Calu3 (cell line): Measurements from ENCODE around the gene MAPK8IP3. TPM values are rescaled to one million over a fixed set of nuclear protein-coding genes. Genes with fewer than 3 reads are reported as not detected.

Experiments used
- BruUV-seq: library from RNA; stranded (reverse); fragments of 400-500 nt; replicated peaks from 2 replicates; lab custom pipeline; 2021; lab: Mats Ljungman, UMichigan
- CTCF ChIA-PET: fragments of 300-600 bp; sonication (Branson Sonifier 250); formaldehyde crosslinking; loops from one replicate; lab custom pipeline; 2022; ENCODE audit warnings: antibody characterized with exemption; lab: Charles Lee
- DNase-seq: peaks from one replicate; pipeline ENCODE4 v3.0.0; 2022
- H3K27ac Mint-ChIP-seq: one replicate; pipeline ENCODE4 v1.8.0; 2022; ENCODE audit warnings: mixed read lengths; ENCODE audit not compliant: unreplicated experiment
- H3K27me3 Mint-ChIP-seq: one replicate; pipeline ENCODE4 v1.8.0; 2022; ENCODE audit warnings: mixed read lengths; ENCODE audit not compliant: unreplicated experiment
- H3K36me3 Mint-ChIP-seq: one replicate; pipeline ENCODE4 v1.8.0; 2022; ENCODE audit warnings: mild to moderate bottlenecking, moderate library complexity, mixed read lengths; ENCODE audit not compliant: insufficient read depth, unreplicated experiment
- H3K4me1 Mint-ChIP-seq: one replicate; pipeline ENCODE4 v1.8.0; 2022; ENCODE audit warnings: mild to moderate bottlenecking, low read depth, mixed read lengths; ENCODE audit not compliant: unreplicated experiment
- H3K4me3 Mint-ChIP-seq: one replicate; pipeline ENCODE4 v1.8.0; 2022; ENCODE audit warnings: mild to moderate bottlenecking, low read depth, moderate library complexity, mixed read lengths; ENCODE audit not compliant: unreplicated experiment
- H3K9me3 Mint-ChIP-seq: one replicate; pipeline ENCODE4 v1.8.0; 2022; ENCODE audit warnings: low read depth, mixed read lengths; ENCODE audit not compliant: unreplicated experiment
- intact Hi-C: fragments of 100-400 bp; cut with micrococcal nuclease; formaldehyde crosslinking; loops from one replicate; pipeline ENCODE4 v1.10.0; 2022; ENCODE audit not compliant: unreplicated experiment
- total RNA-seq: library from RNA; stranded (reverse); gene quantifications from 2 replicates; pipeline ENCODE4 v1.2.3, GENCODE V29; 2022
- TF ChIP-seq, protein P1 (sequence below): fragments of 200-600 bp; IDR thresholded peaks from one replicate; pipeline ENCODE4 v1.8.0; 2022; ENCODE audit warnings: antibody characterized with exemption; ENCODE audit not compliant: unreplicated experiment

Gene MAPK8IP3
- total RNA-seq, 1 experiment from 2014 or later, result 110 TPM

DNA sequence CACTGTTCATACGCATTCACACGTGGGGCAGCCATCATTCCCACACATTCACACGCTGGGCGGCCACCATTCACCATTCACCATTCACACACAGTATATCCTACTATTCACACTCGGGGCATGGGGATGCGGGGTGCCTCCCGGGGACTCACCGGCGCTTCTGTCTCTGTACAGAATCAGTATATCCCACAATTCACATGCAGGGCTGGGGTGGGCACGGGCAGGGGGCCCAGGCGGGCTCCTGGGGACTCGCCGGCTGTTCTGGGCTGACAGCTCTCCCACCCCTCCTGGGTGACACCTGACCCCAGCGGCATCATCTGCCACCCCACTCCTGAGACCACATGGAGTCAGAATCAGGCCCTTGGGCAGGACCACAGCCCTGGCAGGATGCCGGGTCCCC is 55.8 kb downstream of the MAPK8IP3 start:
- Mint-ChIP-seq H3K27ac (no peak overlapping the region), H3K36me3 (peaks cover 52% of the 10 kb centered on the region), H3K4me1 (no peaks in the 10 kb centered on the region), H3K9me3 (no peaks in the 10 kb centered on the region), H3K27me3 (no peaks in the 10 kb centered on the region), H3K4me3 (no peak overlapping the region)
- BruUV-seq, result no TSS peak
- CTCF ChIA-PET, result no interaction called here
- DNase-seq, result no peak
- TF ChIP-seq, protein P1, sequence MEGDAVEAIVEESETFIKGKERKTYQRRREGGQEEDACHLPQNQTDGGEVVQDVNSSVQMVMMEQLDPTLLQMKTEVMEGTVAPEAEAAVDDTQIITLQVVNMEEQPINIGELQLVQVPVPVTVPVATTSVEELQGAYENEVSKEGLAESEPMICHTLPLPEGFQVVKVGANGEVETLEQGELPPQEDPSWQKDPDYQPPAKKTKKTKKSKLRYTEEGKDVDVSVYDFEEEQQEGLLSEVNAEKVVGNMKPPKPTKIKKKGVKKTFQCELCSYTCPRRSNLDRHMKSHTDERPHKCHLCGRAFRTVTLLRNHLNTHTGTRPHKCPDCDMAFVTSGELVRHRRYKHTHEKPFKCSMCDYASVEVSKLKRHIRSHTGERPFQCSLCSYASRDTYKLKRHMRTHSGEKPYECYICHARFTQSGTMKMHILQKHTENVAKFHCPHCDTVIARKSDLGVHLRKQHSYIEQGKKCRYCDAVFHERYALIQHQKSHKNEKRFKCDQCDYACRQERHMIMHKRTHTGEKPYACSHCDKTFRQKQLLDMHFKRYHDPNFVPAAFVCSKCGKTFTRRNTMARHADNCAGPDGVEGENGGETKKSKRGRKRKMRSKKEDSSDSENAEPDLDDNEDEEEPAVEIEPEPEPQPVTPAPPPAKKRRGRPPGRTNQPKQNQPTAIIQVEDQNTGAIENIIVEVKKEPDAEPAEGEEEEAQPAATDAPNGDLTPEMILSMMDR, result no peak
- intact Hi-C loops, result no loop called here

DNA sequence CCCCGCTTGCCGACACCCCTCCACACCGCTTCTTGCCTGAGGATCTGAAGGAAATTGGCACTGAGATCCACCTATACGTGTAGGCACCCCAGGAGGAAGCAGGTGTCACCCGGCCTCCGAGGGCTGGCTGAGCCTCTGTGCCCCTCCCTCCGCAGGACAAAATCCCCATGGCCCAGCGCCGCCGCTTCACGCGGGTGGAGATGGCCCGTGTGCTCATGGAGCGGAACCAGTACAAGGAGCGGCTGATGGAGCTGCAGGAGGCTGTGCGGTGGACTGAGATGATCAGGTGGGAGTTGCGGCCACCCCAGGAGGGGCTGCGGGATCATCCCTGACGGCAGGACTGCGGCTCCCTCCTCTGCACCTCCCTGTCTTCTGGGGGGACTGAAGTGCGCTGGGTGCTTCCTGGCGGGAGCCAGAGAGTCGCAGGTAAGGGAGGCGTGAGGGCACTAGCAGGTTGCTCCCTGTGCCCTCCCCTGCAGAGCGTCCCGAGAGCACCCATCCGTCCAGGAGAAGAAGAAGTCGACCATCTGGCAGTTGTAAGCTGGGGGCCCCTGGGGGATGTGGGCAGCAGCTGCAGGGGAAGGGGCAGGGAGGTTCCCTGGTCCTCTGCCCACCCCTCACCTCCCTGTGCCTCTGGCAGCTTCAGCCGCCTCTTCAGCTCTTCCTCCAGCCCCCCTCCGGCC is 56.3 kb downstream of the MAPK8IP3 start:
- TF ChIP-seq, protein P1, result no peak
- H3K9me3 Mint-ChIP-seq, result no peaks in the 10 kb centered on the region
- no peak overlapping the region for H3K27ac Mint-ChIP-seq
- intact Hi-C loops, result no loop called here
- BruUV-seq, result no TSS peak
- no peaks in the 10 kb centered on the region for H3K4me1 Mint-ChIP-seq
- H3K36me3 Mint-ChIP-seq, result peaks cover 51% of the 10 kb centered on the region
- CTCF ChIA-PET, result no interaction called here
- no peaks in the 10 kb centered on the region for H3K27me3 Mint-ChIP-seq
- DNase-seq, result no peak
- H3K4me3 Mint-ChIP-seq, result no peak overlapping the region

DNA sequence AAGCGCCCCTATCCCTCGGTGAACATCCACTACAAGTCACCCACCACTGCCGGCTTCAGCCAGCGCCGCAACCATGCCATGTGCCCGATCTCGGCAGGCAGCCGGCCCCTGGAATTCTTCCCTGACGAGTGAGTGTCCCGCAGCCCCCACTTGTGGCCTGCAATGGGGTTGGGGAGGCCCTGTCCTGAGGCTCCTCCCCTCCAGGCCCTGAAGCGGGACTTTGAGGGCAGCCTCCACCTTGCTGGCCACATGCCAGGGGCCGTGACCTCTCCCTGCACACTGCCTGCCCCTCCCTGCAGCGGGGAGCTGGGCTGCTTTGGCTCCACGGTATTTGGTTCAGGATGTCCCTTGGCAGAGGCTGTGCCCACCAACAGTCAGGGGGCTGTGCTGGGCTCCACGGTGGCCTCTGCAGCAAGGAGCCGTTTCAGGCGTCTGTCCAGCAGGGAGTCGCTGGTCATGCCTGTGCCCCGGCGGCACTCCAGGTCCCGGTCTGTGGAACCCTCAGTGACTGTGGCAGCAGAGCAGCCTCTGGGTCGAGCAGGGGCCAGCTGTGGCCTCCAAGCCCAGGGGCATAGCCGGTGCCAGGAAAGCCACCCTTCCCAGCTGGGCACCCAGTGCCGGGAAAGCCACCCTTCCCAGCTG is 57.0 kb downstream of the MAPK8IP3 start:
- peaks cover 52% of the 10 kb centered on the region for H3K36me3 Mint-ChIP-seq
- no peaks in the 10 kb centered on the region for H3K27me3 Mint-ChIP-seq
- TF ChIP-seq, protein P1, result no peak
- no peaks in the 10 kb centered on the region for H3K9me3 Mint-ChIP-seq
- H3K27ac Mint-ChIP-seq, result no peak overlapping the region
- intact Hi-C loops, result no loop called here
- H3K4me1 Mint-ChIP-seq, result no peaks in the 10 kb centered on the region
- DNase-seq, result no peak
- BruUV-seq, result no TSS peak
- no peak overlapping the region for H3K4me3 Mint-ChIP-seq
- CTCF ChIA-PET, result no interaction called here

DNA sequence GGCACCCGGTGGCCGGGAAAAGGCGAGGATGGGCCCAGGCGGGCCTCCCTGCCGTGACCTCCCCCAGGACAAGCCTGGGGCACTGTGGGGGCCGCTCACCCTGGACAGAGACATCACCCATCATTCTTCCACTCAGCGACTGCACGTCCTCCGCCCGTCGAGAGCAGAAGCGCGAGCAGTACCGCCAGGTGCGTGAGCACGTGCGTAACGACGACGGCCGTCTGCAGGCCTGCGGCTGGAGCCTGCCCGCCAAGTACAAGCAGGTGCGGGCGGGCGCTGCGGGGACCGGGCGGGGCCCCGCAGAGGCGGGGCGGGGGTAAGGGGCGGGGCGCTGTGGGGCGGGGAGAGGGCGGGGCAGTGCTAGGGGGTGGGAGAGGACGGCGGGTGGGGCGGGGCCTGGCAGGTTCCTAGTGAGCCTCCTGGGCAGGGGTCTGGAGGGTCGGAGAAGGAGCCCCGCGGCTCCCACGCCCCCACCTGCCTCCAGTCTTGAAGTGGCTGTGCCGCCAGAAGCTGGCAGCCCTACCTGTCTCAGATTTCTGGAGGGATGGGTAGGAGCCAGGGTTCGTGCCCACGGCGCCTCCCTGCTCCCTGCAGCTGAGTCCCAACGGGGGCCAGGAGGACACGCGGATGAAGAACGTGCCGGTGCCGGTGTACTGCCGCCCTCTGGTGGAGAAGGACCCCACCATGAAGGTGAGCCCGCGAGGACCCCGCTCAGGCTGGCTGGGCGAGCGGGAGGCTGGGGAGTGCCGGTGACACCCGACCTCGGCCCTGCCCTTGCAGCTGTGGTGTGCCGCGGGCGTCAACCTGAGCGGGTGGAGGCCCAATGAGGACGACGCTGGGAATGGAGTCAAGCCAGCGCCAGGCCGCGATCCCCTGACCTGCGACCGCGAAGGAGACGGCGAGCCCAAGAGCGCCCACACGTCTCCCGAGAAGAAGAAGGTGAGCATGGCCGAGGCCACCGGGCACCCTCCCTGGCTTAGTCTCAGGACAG is 57.8 kb downstream of the MAPK8IP3 start:
- CTCF ChIA-PET, result no interaction called here
- Mint-ChIP-seq H3K9me3 (no peaks in the 10 kb centered on the region), H3K27ac (no peak overlapping the region), H3K36me3 (peaks cover 59% of the 10 kb centered on the region), H3K4me3 (no peak overlapping the region), H3K27me3 (no peaks in the 10 kb centered on the region), H3K4me1 (no peaks in the 10 kb centered on the region)
- BruUV-seq, result no TSS peak
- TF ChIP-seq, protein P1, result peak; percentile 15
- DNase-seq, result no peak
- intact Hi-C loops, result no loop called here
